ENCODE measurements around the gene MFSD11. TPM values are rescaled to one million over a fixed set of nuclear protein-coding genes. Genes with fewer than 3 reads are reported as not detected.
"Not testable (repeated sequence)": the region's sequence is repeated elsewhere in the genome, so short reads cannot be mapped to it uniquely, and the experiment has no call there.

Gene MFSD11
- total RNA-seq, 1 donor: 28.2 TPM

GRCh38 chr17:76784926-76785325 lies 47.0 kb downstream of the MFSD11 start:
- Histone ChIP-seq H3K9me3 (ENCODE audit: low read depth, low read length) (no peaks in the 10 kb centered on the region), H3K4me3 (ENCODE audit: low read length) (no peak overlapping the region), H3K4me1 (ENCODE audit: insufficient read depth, low read length) (no peaks in the 10 kb centered on the region), H3K27me3 (ENCODE audit: insufficient read depth, low read length) (no peaks in the 10 kb centered on the region)

DNA sequence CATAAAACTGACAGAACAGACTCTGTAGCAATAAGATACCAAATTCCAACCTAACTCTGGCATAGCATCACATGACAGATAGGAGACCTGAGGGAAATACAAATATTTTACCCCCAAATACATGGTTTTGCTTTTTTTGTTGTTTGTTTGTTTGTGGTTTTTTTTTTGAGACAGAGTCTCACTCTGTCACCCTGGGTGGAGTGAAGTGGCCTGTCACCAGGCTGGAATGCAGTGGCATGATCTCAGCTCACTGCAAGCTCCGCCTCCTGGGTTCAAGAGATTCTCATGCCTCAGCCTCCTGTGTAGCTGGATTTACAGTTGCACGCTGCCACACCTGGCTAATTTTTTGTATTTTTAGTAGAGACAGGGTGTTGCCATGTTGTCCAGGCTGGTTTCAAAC lies 49.9 kb downstream of the MFSD11 start:
- H3K9me3 ChIP-seq (ENCODE audit: low read depth, low read length): not testable (repeated sequence)
- peaks cover 11% of the 10 kb centered on the region for H3K4me1 ChIP-seq (ENCODE audit: insufficient read depth, low read length)

GRCh38 chr17:76789235-76789788 lies 51.4 kb downstream of the MFSD11 start:
- Histone ChIP-seq H3K4me1 (ENCODE audit: insufficient read depth, low read length) (peaks cover 11% of the 10 kb centered on the region), H3K9me3 (ENCODE audit: low read depth, low read length) (no peaks in the 10 kb centered on the region), H3K4me3 (ENCODE audit: low read length) (no peak overlapping the region), H3K27me3 (ENCODE audit: insufficient read depth, low read length) (no peaks in the 10 kb centered on the region)

More for the DNA sequence above, 49.9 kb downstream of the MFSD11 start:
- not testable (repeated sequence) for H3K27me3 ChIP-seq (ENCODE audit: insufficient read depth, low read length); H3K4me3 ChIP-seq (ENCODE audit: low read length)

GRCh38 chr17:76791053-76791980 lies 53.4 kb downstream of the MFSD11 start:
- Histone ChIP-seq H3K27me3 (ENCODE audit: insufficient read depth, low read length) (no peaks in the 10 kb centered on the region), H3K9me3 (ENCODE audit: low read depth, low read length) (no peaks in the 10 kb centered on the region), H3K4me3 (ENCODE audit: low read length) (no peak overlapping the region), H3K4me1 (ENCODE audit: insufficient read depth, low read length) (peaks cover 11% of the 10 kb centered on the region)

DNA sequence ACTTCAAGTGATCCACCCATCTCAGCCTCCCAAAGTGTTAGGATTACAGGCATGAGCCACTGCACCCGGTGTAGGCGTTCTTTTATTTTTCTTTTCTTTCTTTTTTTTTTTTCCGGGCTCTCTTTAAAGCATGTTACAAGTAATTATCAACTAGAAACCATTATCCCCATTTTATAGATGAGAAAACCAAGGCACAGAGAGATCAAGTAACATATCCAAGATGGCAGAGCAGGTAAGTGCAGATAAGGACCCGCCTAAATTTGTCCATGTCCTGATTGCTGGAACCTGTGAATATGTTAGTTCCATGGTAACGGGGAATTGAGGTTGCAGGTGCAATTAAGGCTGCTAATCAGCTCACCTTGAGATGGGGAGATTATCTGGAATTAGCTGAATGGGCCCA lies 54.4 kb downstream of the MFSD11 start:
- Histone ChIP-seq H3K4me1 (ENCODE audit: insufficient read depth, low read length) (peaks cover 11% of the 10 kb centered on the region), H3K27me3 (ENCODE audit: insufficient read depth, low read length) (no peaks in the 10 kb centered on the region), H3K4me3 (ENCODE audit: low read length) (no peak overlapping the region), H3K9me3 (ENCODE audit: low read depth, low read length) (no peaks in the 10 kb centered on the region)

DNA sequence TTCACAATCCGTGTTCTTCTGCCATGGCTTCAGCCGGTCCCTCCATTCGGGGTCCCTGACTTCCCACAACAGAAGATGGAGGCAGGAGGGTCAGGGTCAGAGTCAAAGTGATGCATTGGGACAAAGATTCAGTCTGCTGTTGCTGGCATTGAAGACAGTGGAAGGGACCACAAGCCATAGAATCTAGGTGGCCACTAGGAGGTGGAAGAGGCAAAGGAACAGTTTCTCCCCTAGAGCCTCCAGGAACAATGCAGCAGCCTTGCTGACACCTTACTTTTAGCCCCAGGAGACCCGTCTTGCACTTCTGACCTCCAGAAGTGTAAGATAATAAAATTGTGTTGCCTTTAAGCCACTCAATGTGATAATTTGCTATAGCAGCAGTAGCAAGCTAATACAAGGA lies 55.9 kb downstream of the MFSD11 start:
- Histone ChIP-seq H3K27me3 (ENCODE audit: insufficient read depth, low read length) (no peaks in the 10 kb centered on the region), H3K9me3 (ENCODE audit: low read depth, low read length) (no peaks in the 10 kb centered on the region), H3K4me3 (ENCODE audit: low read length) (no peak overlapping the region), H3K4me1 (ENCODE audit: insufficient read depth, low read length) (peaks cover 11% of the 10 kb centered on the region)

DNA sequence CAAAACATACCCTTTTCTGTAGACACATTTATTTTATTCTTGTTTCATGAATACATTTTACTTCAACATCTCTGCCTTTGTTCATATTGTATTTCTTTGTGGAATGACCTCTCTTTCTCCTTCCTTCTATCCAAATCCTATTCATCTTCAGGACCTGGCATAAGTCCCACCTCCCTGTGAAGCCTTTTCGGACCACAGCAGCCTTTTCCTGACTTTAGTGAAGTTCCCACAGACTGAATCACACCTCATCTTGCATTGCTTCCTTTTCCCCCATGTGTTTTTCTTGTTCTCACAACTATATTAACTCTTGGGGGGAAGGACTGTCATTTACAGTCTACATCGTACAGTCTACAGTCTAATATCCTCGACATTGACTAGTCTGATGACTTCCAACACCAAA lies 58.2 kb downstream of the MFSD11 start:
- Histone ChIP-seq H3K4me3 (ENCODE audit: low read length) (no peak overlapping the region), H3K9me3 (ENCODE audit: low read depth, low read length) (no peaks in the 10 kb centered on the region), H3K4me1 (ENCODE audit: insufficient read depth, low read length) (peaks cover 7% of the 10 kb centered on the region), H3K27me3 (ENCODE audit: insufficient read depth, low read length) (no peaks in the 10 kb centered on the region)

- no peaks in the 10 kb centered on the region for H3K4me1 ChIP-seq (ENCODE audit: insufficient read depth, low read length)
- no peaks in the 10 kb centered on the region for H3K9me3 ChIP-seq (ENCODE audit: low read depth, low read length)
- H3K4me3 ChIP-seq (ENCODE audit: low read length): no peak overlapping the region
- no peaks in the 10 kb centered on the region for H3K27me3 ChIP-seq (ENCODE audit: insufficient read depth, low read length)
These were observed 59.4 kb downstream of the MFSD11 start for GRCh38 chr17:76797241-76797840.

DNA sequence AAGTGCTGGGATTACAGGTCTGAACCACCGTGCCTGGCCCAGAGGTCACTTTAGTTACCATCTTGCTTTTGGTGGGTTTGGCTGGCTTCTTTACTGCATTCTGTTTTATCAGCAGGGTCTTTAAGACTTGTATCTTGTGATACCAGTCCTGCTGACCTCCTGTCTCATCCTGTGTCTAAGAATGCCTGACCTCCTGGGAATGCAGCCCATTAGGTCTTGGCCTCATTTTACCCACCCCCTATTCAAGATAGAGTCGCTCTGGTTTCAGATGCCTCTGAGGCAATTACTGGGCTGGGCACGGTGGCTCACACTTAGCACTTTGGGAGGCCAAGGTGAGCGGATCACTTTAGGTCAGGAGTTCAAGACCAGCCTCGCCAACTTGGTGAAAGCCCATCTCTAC lies 63.8 kb downstream of the MFSD11 start:
- H3K9me3 ChIP-seq (ENCODE audit: low read depth, low read length): no peaks in the 10 kb centered on the region
- no peak overlapping the region for H3K4me3 ChIP-seq (ENCODE audit: low read length)
- H3K4me1 ChIP-seq (ENCODE audit: insufficient read depth, low read length): no peaks in the 10 kb centered on the region
- H3K27me3 ChIP-seq (ENCODE audit: insufficient read depth, low read length): no peaks in the 10 kb centered on the region

DNA sequence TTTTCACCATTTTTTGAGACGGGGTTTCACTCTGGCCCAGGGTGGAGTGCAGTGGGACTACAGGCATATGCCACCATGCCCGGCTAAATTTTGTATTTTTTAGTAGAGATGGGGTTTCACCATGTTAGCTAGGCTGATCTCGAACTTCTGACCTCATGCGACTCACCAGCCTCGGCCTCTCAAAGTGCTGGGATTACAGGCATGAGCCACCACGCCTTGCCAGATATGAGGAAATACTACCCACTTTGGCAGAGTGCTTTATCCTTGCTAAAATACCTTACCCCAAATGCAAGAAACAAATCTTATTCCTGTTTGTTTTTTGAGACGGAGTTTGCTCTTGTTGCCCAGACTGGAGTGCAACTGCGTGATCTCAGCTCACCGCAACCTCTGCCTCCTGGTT lies 67.4 kb downstream of the MFSD11 start:
- no peaks in the 10 kb centered on the region for H3K4me1 ChIP-seq (ENCODE audit: insufficient read depth, low read length)
- no peak overlapping the region for H3K4me3 ChIP-seq (ENCODE audit: low read length)
- H3K9me3 ChIP-seq (ENCODE audit: low read depth, low read length): no peaks in the 10 kb centered on the region
- H3K27me3 ChIP-seq (ENCODE audit: insufficient read depth, low read length): no peaks in the 10 kb centered on the region

GRCh38 chr17:76806151-76806550 lies 68.2 kb downstream of the MFSD11 start:
- not testable (repeated sequence) for H3K4me1 ChIP-seq (ENCODE audit: insufficient read depth, low read length)

GRCh38 chr17:76806767-76807166 lies 68.8 kb downstream of the MFSD11 start:
- H3K27me3 ChIP-seq (ENCODE audit: insufficient read depth, low read length); H3K9me3 ChIP-seq (ENCODE audit: low read depth, low read length); H3K4me3 ChIP-seq (ENCODE audit: low read length); H3K4me1 ChIP-seq (ENCODE audit: insufficient read depth, low read length): not testable (repeated sequence)

More at GRCh38 chr17:76806151-76806550, 68.2 kb downstream of the MFSD11 start:
- not testable (repeated sequence) for H3K9me3 ChIP-seq (ENCODE audit: low read depth, low read length); H3K27me3 ChIP-seq (ENCODE audit: insufficient read depth, low read length); H3K4me3 ChIP-seq (ENCODE audit: low read length)

- no peaks in the 10 kb centered on the region for H3K27me3 ChIP-seq (ENCODE audit: insufficient read depth, low read length)
- no peaks in the 10 kb centered on the region for H3K9me3 ChIP-seq (ENCODE audit: low read depth, low read length)
- no peaks in the 10 kb centered on the region for H3K4me1 ChIP-seq (ENCODE audit: insufficient read depth, low read length)
- no peak overlapping the region for H3K4me3 ChIP-seq (ENCODE audit: low read length)
These were observed 70.4 kb downstream of the MFSD11 start for GRCh38 chr17:76808326-76808725.

DNA sequence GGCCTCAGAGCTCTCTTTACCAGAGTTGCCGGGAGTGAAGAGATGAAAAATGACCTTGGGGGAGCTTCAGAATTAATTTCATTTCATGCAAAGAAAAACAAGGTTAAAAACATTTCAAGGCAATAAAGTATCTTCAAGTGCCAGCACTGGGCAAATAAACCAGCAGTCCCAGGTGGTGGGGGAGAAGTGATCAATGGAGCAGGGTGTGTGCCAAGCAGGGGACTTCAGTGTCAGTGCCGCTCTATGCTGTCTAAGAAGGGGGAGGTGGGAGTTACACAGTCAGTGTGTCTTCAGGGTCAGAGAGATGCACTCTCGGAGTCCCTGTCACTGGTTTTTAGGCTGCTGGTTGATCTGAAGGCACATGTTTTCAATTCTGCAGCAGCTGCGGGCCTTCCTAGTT lies 73.0 kb downstream of the MFSD11 start:
- H3K27me3 ChIP-seq (ENCODE audit: insufficient read depth, low read length): no peaks in the 10 kb centered on the region
- no peak overlapping the region for H3K4me3 ChIP-seq (ENCODE audit: low read length)

DNA sequence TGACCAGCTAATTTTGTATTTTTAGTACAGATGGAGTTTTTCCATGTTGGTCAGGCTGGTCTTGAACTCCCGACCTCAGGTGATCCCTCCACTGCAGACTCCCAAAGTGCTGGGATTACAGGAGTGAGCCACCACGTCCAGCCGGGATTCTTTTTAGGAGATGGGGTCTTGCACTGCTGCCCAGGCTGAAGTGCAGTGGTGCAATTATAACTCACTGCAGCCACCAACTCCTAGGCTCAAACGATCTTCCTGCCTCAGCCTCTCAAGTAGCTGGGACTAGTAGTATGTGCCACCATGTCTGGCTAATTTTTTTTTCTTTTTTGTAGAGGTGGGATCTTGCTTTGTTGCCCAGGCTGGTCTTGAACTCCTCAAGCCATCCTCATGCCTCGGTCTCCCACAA lies 73.9 kb downstream of the MFSD11 start:
- no peak overlapping the region for H3K4me3 ChIP-seq (ENCODE audit: low read length)

More for the DNA sequence above, 73.0 kb downstream of the MFSD11 start:
- Histone ChIP-seq H3K4me1 (ENCODE audit: insufficient read depth, low read length) (no peaks in the 10 kb centered on the region), H3K9me3 (ENCODE audit: low read depth, low read length) (no peaks in the 10 kb centered on the region)

More for the DNA sequence above, 73.9 kb downstream of the MFSD11 start:
- no peaks in the 10 kb centered on the region for H3K4me1 ChIP-seq (ENCODE audit: insufficient read depth, low read length)
- H3K27me3 ChIP-seq (ENCODE audit: insufficient read depth, low read length): no peaks in the 10 kb centered on the region
- H3K9me3 ChIP-seq (ENCODE audit: low read depth, low read length): no peaks in the 10 kb centered on the region
